Smooth muscle cell of the brain vasculature (primary cell): ENCODE data around the gene MGRN1.

ENCODE experiments used
- DNase-seq: peaks from one replicate; pipeline ENCODE4 v3.0.0-alpha.2; 2012; ENCODE audit warnings: low read depth, low spot score

The MGRN1 gene

GRCh38 chr16:4604401-4604800 is 20.2 kb upstream of the MGRN1 start:
- DNase-seq: no peak

GRCh38 chr16:4606354-4606753 is 18.3 kb upstream of the MGRN1 start:
- DNase-seq: no peak

- no peak for DNase-seq
Measured at GRCh38 chr16:4607841-4608703, 16.6 kb upstream of the MGRN1 start.

- DNase-seq: no peak
Measured at GRCh38 chr16:4608704-4608980, 16.0 kb upstream of the MGRN1 start.

GRCh38 chr16:4609200-4610010 is 15.2 kb upstream of the MGRN1 start:
- DNase-seq: no peak

GRCh38 chr16:4610011-4611005 is 14.3 kb upstream of the MGRN1 start:
- no peak for DNase-seq

DNA sequence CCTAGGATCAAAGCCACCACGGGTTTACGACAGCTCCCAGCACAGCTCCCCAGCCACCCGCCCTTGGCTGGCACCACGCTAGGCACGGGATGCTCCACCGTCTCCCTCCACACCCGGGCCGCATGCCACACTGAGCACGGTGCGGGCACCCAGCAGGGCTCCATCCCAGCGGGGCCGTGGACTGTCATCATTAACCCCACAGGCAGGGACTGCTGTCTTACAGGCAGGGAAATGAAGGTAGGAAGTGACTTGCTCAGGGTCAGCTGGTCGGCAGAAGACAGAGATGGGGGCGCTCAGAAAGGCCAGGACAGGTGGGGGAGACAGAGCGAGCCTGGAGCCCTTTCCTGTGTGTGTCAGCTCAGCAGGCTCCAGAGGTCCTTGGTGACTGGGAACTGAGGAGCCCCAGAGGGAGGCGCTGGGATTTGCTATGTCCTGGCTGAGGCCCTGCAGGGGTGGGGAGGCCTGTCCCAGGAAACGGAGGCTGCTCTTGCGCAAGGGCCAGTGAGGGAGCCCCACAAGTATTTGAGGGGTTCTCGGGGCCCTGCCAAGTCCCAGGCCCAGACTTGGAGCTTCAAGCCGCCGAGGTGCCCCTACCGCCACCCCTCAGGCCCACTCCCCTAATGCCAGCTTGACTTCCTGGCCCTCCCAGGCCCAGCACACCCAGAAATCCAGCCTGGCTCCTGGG is 13.1 kb upstream of the MGRN1 start:
- DNase-seq: no peak

- no peak for DNase-seq
Measured at GRCh38 chr16:4612474-4612931, 12.1 kb upstream of the MGRN1 start.

DNA sequence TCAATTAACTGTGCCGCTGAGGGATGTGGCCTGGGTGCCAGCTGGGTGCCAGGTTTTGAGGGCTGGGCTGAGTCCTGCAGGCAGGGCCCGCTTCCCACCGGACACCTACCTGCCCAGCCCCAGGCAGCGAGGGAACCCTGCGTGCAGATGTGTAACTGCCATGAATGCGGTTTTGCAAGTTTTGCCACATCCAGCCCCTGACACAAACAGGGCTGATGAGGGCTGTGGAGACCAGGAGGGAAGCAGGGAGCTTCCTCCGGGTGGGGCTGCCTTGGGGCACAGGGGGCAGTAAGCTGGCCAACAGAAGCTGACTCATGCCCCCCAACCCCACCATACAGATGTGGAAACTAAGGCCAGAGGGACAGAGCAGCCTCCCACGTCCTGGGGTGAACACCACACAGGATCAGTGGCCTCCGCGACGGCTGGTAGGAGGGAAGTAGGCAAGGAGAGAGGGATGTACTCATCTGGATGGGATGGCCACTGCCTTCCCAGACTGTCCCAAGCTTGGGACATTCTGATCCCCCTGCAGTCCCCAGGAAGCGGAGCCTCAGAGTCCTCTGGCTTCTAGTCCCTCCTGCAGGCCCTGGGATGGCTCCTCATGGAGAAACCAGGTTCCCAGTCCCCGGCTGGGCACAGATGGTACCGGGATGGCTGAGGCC is 11.5 kb upstream of the MGRN1 start:
- no peak for DNase-seq

DNA sequence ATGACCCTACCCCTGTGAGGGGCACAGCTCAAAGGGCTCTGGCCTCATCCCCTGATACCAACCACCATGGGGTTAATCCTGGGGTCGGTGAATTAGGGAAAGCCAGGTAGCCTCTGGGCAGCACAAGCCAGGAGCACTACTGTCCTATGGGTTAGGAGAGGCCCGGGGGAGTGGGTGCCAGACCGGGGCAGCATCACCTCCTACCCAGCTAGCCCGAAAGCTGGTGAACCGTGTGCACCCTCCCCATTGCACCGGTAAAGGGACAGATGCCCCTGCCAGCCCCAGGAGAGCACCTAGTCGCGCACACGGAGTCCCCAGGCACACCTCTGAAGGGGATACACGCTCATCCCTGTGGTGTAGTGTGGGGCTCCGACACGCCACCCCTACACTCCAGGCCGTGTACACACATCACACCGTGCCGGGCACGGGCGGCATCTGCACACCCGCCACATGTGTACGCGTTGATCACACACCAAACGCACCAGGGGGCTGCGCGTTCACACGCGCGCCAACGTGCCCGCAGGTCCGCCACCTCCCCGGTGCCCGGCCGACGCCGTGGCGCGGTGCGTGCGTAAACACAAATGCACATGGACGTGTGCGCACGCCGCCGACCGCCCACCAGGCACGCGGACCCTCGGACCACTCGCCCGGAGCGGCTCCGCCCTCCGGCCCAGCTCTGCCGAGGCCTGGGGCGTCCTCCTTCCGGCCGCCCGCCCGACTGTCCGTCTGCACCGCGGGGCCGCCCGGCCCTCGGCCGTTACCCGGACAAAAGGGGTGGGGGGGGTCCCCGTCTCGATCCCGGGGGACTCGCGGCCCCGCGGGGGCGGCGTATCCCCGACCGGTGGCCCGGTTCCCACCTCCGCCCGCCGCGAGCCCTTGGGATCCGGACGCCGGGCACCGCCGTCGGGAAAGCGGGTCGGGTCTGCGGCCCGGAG is 10.7 kb upstream of the MGRN1 start:
- no peak for DNase-seq

- no peak for DNase-seq
Measured at GRCh38 chr16:4614571-4615383, 9.8 kb upstream of the MGRN1 start, which contains the start of gene UBALD1. Gene UBALD1, minus strand, starts transcription at chr16:4614888. Its CDS starts 91 bp downstream, at chr16:4614797.

- DNase-seq: no peak
Measured at GRCh38 chr16:4615384-4616046, 9.1 kb upstream of the MGRN1 start.

DNA sequence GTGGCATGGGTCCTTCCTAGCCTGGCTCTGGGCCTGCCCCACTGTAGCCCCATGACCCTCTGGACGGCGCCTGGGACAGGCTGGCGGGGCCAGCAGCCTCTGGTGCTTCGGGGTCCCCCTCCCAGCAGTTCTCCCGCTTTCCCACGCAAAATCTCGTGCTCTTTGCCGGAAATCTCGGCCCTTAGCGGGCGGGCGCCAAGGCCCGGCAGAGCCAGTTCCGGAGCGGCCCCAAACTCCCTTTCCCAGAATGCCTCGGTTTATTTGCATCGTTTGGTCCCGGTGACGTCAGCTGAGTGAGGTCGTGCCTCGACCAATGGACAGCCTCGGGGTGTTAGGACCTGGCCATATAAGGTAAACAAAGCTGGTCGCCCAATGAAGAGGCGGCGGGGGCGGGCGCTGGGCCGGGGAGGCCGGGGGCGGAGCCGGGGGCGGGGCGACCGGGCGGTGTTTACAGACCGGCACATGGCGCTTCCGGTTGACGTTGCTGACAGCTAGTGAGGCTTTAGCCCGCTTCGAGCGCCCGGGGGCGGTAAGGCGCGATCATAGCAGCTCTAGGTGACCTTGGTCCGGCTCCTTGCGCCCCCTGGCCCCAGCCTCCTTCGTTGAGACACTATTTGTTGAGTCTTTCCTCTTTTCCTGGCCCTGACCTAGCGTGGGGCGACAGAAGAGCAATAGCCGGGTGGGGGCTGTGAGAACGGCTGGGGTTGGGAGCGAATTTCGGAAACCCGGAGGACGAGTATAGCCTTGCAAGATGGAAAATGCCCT is 8.4 kb upstream of the MGRN1 start:
- peak; percentile 100 for DNase-seq

DNA sequence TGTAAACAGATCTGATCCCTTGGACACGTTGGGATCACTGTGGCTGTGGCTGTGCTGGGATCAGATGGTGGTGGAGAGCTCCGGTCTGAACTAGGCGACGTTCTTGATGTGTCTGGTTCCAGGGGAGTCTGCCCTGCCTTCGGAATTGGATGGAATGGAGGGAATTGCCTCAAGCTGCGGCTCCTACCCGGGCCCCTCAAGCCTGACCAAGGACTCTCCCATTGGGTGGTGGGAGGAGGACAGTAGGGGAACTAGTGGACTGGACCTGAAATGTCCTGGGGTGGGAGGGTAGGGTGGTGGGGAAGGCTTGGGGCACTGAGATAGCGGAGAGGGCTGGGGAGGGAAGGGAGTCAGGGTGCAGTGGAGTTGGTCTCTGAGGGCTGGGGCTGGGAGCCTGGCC is 6.7 kb upstream of the MGRN1 start:
- no peak for DNase-seq

DNA sequence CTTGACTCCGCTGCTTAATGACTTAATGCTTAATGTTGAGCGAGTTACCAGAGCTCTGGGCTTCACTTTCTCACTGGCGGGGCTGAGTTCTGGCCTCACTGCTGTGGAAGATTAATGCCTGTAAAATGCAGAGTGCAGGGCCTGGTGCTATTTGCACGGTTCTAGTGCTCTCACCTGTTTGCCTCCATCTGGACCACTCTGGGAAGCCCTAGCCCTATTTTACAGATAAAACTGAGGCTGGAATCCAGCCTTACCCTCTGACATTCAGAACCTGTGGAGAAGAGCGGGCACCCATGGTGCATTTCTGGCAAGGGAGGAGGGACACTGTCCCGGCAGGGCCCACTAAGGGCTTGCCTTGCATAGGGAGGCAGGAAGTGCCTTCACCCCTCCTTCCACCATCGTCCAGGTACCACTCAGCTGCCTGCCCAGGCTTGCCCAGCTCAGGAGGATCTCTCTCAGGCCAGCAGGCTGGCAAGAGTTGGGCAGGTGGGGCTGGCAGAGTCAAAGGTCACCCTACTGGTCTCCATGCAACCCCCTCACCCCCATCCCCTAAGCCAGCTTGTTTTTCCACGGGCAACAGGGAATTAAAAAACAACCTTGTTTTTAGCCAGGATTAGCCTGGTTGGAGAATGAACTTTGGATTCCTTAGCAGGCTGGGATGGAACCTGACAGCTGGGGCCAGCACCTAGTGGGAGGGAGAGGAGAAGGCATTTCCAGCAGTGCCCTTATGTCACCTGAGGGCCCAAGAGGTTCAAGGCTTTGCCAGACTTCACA is 5.8 kb upstream of the MGRN1 start:
- no peak for DNase-seq

DNA sequence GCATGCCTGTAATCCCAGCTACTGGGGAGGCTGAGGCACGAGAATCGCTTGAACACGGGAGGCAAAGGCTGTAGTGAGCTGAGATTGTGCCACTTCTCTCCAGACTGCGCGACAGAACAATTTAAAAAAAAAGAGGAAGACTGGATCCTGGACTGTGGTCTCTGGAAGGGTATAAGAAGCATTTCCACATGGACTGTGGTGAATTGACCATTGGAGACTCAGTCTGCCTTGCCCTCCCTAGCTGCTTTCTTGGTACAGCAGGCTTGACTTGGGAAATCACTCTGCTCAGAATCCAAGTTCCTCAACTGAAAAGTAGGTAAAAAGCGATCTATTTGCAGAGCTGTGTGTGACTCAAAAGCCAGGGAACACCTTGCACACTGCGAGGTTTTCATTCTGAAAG is 1.0 kb upstream of the MGRN1 start:
- no peak for DNase-seq
